ENCODE measurements around the gene CD28. TPM values are rescaled to one million over a fixed set of nuclear protein-coding genes. Genes with fewer than 3 reads are reported as not detected.

Gene CD28
- total and polyA plus RNA-seq, 2 donors (not counting 1 experiment from before 2014, with no cell fraction given), result 0.03 TPM; not detected in 1

GRCh38 chr2:203743441-203743981 is 37.1 kb downstream of the CD28 start:
- no peak overlapping the region for H3K9ac ChIP-seq (ENCODE audit: insufficient read depth, low read length)
- H2AFZ ChIP-seq (ENCODE audit: low read length), result no peak overlapping the region
- no peaks in the 10 kb centered on the region for H3K9me3 ChIP-seq (ENCODE audit: control insufficient read depth, insufficient read depth, low read depth, low read length)
- no peak overlapping the region for H3K4me3 ChIP-seq (replicated peaks in 1 of 4; ENCODE audit: control extremely low read depth in 1 of 4, insufficient read depth in 1 of 4, low read depth in 3 of 4, low read length in 4 of 4)
- H3K4me2 ChIP-seq (ENCODE audit: extremely low read depth, insufficient read depth, low read length), result no peak overlapping the region
- no peaks in the 10 kb centered on the region for H3K4me1 ChIP-seq (ENCODE audit: control insufficient read depth, extremely low read depth, insufficient read depth, low read length)
- peak; percentile 23 to 97 for DNase-seq (ENCODE audit: low read depth in 2 of 2)
- no peak overlapping the region for H3K27ac ChIP-seq (ENCODE audit: insufficient read depth, low read length)
- no peaks in the 10 kb centered on the region for H3K79me2 ChIP-seq (ENCODE audit: control insufficient read depth, insufficient read depth, low read length)
- H4K20me1 ChIP-seq (ENCODE audit: control insufficient read depth, extremely low read depth, insufficient read depth, low read length), result no peaks in the 10 kb centered on the region
- no peaks in the 10 kb centered on the region for H3K36me3 ChIP-seq (ENCODE audit: control insufficient read depth, insufficient read depth, low read length)
- H3K27me3 ChIP-seq (ENCODE audit: control insufficient read depth, insufficient read depth, low read length), result no peaks in the 10 kb centered on the region
- no peak for TF ChIP-seq CTCF (conservative IDR thresholded peaks at IDR 0.05 in 1 of 2, IDR thresholded peaks at IDR 0.05 in 1 of 2; ENCODE audit: low read depth in 1 of 2, low read length in 2 of 2)
- TF ChIP-seq EZH2 (IDR thresholded peaks at IDR 0.05; ENCODE audit: low read length, missing control alignments), result no peak

- H3K4me1 ChIP-seq (ENCODE audit: control insufficient read depth, extremely low read depth, insufficient read depth, low read length), result no peaks in the 10 kb centered on the region
- H3K4me3 ChIP-seq (replicated peaks in 1 of 4; ENCODE audit: control extremely low read depth in 1 of 4, insufficient read depth in 1 of 4, low read depth in 3 of 4, low read length in 4 of 4), result no peak overlapping the region
- H3K9me3 ChIP-seq (ENCODE audit: control insufficient read depth, insufficient read depth, low read depth, low read length), result no peaks in the 10 kb centered on the region
- H3K4me2 ChIP-seq (ENCODE audit: extremely low read depth, insufficient read depth, low read length), result no peak overlapping the region
- no peaks in the 10 kb centered on the region for H4K20me1 ChIP-seq (ENCODE audit: control insufficient read depth, extremely low read depth, insufficient read depth, low read length)
- H3K79me2 ChIP-seq (ENCODE audit: control insufficient read depth, insufficient read depth, low read length), result no peaks in the 10 kb centered on the region
- no peak overlapping the region for H3K9ac ChIP-seq (ENCODE audit: insufficient read depth, low read length)
- no peaks in the 10 kb centered on the region for H3K36me3 ChIP-seq (ENCODE audit: control insufficient read depth, insufficient read depth, low read length)
- TF ChIP-seq EZH2 (IDR thresholded peaks at IDR 0.05; ENCODE audit: low read length, missing control alignments), result no peak
- no peak for TF ChIP-seq CTCF (conservative IDR thresholded peaks at IDR 0.05 in 1 of 2, IDR thresholded peaks at IDR 0.05 in 1 of 2; ENCODE audit: low read depth in 1 of 2, low read length in 2 of 2)
- H2AFZ ChIP-seq (ENCODE audit: low read length), result no peak overlapping the region
- no peak for DNase-seq (ENCODE audit: low read depth in 2 of 2)
- no peak overlapping the region for H3K27ac ChIP-seq (ENCODE audit: insufficient read depth, low read length)
- H3K27me3 ChIP-seq (ENCODE audit: control insufficient read depth, insufficient read depth, low read length), result no peaks in the 10 kb centered on the region
Observed at GRCh38 chr2:203744091-203744490, 37.7 kb downstream of the CD28 start.

GRCh38 chr2:203745267-203745666 is 38.8 kb downstream of the CD28 start:
- no peaks in the 10 kb centered on the region for H3K9me3 ChIP-seq (ENCODE audit: control insufficient read depth, insufficient read depth, low read depth, low read length)
- no peak overlapping the region for H2AFZ ChIP-seq (ENCODE audit: low read length)
- H3K9ac ChIP-seq (ENCODE audit: insufficient read depth, low read length), result no peak overlapping the region
- DNase-seq (ENCODE audit: low read depth in 2 of 2), result no peak
- no peaks in the 10 kb centered on the region for H3K27me3 ChIP-seq (ENCODE audit: control insufficient read depth, insufficient read depth, low read length)
- H3K4me2 ChIP-seq (ENCODE audit: extremely low read depth, insufficient read depth, low read length), result no peak overlapping the region
- no peaks in the 10 kb centered on the region for H3K4me1 ChIP-seq (ENCODE audit: control insufficient read depth, extremely low read depth, insufficient read depth, low read length)
- no peaks in the 10 kb centered on the region for H3K79me2 ChIP-seq (ENCODE audit: control insufficient read depth, insufficient read depth, low read length)
- no peaks in the 10 kb centered on the region for H4K20me1 ChIP-seq (ENCODE audit: control insufficient read depth, extremely low read depth, insufficient read depth, low read length)
- no peak overlapping the region for H3K27ac ChIP-seq (ENCODE audit: insufficient read depth, low read length)
- H3K36me3 ChIP-seq (ENCODE audit: control insufficient read depth, insufficient read depth, low read length), result no peaks in the 10 kb centered on the region
- TF ChIP-seq CTCF (conservative IDR thresholded peaks at IDR 0.05 in 1 of 2, IDR thresholded peaks at IDR 0.05 in 1 of 2; ENCODE audit: low read depth in 1 of 2, low read length in 2 of 2) (no peak), EZH2 (IDR thresholded peaks at IDR 0.05; ENCODE audit: low read length, missing control alignments) (no peak)
- H3K4me3 ChIP-seq (replicated peaks in 1 of 4; ENCODE audit: control extremely low read depth in 1 of 4, insufficient read depth in 1 of 4, low read depth in 3 of 4, low read length in 4 of 4), result no peak overlapping the region
